ENCODE measurements around the gene C3orf85. TPM values are rescaled to one million over a fixed set of nuclear protein-coding genes. Genes with fewer than 3 reads are reported as not detected.

C3orf85 gene
- not detected for total RNA-seq

DNA sequence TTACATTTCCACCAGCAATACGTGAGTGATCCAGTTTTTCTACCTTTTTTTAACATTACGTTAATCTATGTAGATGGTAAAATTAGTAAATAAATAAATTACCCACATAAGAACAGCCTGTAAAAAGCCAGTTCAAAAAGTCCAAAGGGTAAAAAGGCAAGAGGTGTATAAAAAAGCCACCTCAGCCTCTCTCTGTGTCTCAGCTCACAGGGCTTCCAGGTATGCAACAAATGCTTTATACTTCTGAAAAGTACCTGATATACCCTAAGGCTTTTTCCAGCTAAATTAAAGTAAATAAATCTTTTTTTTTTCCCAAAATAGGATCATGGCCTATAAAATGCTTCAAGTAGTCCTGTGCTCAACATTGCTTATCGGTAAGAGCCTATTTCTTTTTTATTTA lies at the start of gene C3orf85:
Gene C3orf85 (plus strand): TSS at position 197 of the 400 bp plus-strand sequence. CDS start 129 bp downstream, at position 326.
- DNase-seq (no peak), ATAC-seq (no peak)
- CTCF ChIA-PET = no interaction called here
- Mint-ChIP-seq H3K36me3 (no peaks in the 10 kb centered on the region), H3K27ac (no peak within 1 kb of the TSS), H3K9me3 (ENCODE audit: low read depth) (no peaks in the 10 kb centered on the region), H3K27me3 (no peaks in the 10 kb centered on the region), H3K4me3 (no peak within 1 kb of the TSS), H3K4me1 (no peaks in the 10 kb centered on the region)

GRCh38 chr3:109089265-109089664 lies 47.3 kb upstream of the C3orf85 start:
- no peak overlapping the region for H3K4me3 Mint-ChIP-seq
- ATAC-seq (no peak), DNase-seq (no peak)
- H3K9me3 Mint-ChIP-seq (ENCODE audit: low read depth) = no peaks in the 10 kb centered on the region
- CTCF ChIA-PET = no interaction called here
- no peak overlapping the region for H3K27ac Mint-ChIP-seq
- no peaks in the 10 kb centered on the region for H3K36me3 Mint-ChIP-seq
- peaks cover 4% of the 10 kb centered on the region for H3K4me1 Mint-ChIP-seq
- H3K27me3 Mint-ChIP-seq = peaks cover 39% of the 10 kb centered on the region

DNA sequence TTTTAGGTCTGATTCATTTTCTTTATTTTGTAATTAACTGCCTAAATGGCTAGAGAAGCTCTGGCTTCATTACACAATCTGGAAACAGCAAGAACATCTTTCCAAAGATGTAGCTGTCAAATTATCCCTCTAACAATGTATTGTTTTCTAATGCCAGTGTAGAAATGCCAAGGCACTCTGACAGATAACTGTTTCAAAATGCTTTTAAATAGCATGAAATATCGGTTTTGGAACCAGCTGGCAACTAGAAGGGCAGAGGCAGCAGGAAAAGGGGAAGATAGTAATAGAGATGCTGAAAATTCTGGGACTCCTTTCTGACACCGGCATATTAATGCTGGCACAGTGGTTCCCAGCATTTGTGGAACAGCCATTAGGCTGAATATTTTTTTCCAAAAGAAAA lies 44.7 kb upstream of the C3orf85 start:
- ATAC-seq = no peak
- Mint-ChIP-seq H3K4me1 (peaks cover 4% of the 10 kb centered on the region), H3K9me3 (ENCODE audit: low read depth) (no peaks in the 10 kb centered on the region), H3K4me3 (no peak overlapping the region), H3K36me3 (no peaks in the 10 kb centered on the region), H3K27ac (no peak overlapping the region), H3K27me3 (peaks cover 35% of the 10 kb centered on the region)
- CTCF ChIA-PET = no interaction called here
- DNase-seq = no peak

GRCh38 chr3:109093561-109093960 lies 43.0 kb upstream of the C3orf85 start:
- CTCF ChIA-PET = interaction anchor here (1.2 to 1.4 kb wide), 2 partner anchors 11 to 70 kb away, joined by 3 read pairs; no protein-coding TSS in a partner anchor
- Mint-ChIP-seq H3K27ac (no peak overlapping the region), H3K27me3 (peaks cover 21% of the 10 kb centered on the region), H3K9me3 (ENCODE audit: low read depth) (no peaks in the 10 kb centered on the region), H3K36me3 (no peaks in the 10 kb centered on the region), H3K4me3 (no peak overlapping the region), H3K4me1 (peaks cover 4% of the 10 kb centered on the region)
- no peak for ATAC-seq
- DNase-seq = no peak

GRCh38 chr3:109095166-109095565 lies 41.4 kb upstream of the C3orf85 start:
- H3K36me3 Mint-ChIP-seq = no peaks in the 10 kb centered on the region
- H3K9me3 Mint-ChIP-seq (ENCODE audit: low read depth) = no peaks in the 10 kb centered on the region
- CTCF ChIA-PET = interaction anchor here (1.0 kb wide), 1 partner anchor 13 kb away, joined by 4 read pairs; no protein-coding TSS in a partner anchor
- no peaks in the 10 kb centered on the region for H3K4me1 Mint-ChIP-seq
- no peak overlapping the region for H3K27ac Mint-ChIP-seq
- H3K4me3 Mint-ChIP-seq = no peak overlapping the region
- no peak for DNase-seq
- no peak for ATAC-seq
- H3K27me3 Mint-ChIP-seq = peaks cover 21% of the 10 kb centered on the region

DNA sequence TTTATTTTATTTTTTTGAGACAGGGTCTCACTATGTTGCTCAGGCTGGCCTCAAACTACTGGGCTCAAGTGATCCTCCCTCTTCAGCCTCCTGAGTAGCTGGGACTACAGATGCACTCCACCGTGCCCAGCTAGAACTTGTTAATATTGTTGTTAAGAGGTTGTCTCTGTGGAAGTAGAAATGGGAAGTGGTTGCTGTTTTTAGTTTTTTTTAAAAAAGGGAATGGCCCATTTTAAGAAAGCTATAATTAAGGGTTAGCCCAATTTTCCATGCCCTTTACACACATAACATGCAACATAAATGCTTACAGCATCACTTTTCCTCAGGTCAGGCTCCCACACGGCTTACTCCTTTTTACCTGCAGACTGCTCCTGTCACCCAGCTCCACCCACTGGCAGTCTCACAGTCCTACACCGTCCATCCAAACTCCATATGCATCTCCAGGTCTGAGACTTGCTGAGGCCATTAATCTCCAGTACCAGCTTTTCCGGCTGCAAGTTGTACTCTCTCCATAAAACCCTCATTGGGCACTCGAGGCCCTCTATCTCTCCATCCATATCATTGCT lies 38.4 kb upstream of the C3orf85 start:
- ATAC-seq (no peak), DNase-seq (no peak)
- Mint-ChIP-seq H3K27ac (no peak overlapping the region), H3K36me3 (no peaks in the 10 kb centered on the region), H3K27me3 (peaks cover 24% of the 10 kb centered on the region), H3K4me3 (no peak overlapping the region), H3K4me1 (no peaks in the 10 kb centered on the region), H3K9me3 (ENCODE audit: low read depth) (no peaks in the 10 kb centered on the region)
- CTCF ChIA-PET = interaction anchor here (1.7 to 1.8 kb wide), 2 partner anchors 72 to 74 kb away, joined by 4 to 6 read pairs; no protein-coding TSS in a partner anchor

DNA sequence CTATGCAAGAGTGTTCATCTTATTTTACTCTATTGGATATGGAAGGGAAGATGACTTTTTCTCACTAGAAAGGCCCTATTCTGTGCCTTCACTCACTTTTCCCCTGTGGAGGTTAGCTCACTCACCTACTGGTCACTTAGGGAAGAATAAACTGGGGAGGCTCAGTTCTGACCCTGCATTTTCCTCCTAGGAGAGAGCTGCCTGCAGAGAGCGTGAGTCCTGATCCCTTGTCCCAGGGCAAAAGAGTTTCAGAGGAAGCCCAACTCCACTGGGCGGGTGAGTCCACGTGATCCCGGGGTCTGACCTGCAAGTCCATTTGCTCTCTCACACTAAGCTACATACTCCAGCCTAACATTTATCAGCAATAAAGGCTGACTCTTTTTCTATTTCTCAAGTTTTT lies 26.9 kb upstream of the C3orf85 start:
- H3K27ac Mint-ChIP-seq = no peak overlapping the region
- no peaks in the 10 kb centered on the region for H3K9me3 Mint-ChIP-seq (ENCODE audit: low read depth)
- no peak overlapping the region for H3K4me3 Mint-ChIP-seq
- ATAC-seq = no peak
- peaks cover 19% of the 10 kb centered on the region for H3K27me3 Mint-ChIP-seq
- no peaks in the 10 kb centered on the region for H3K4me1 Mint-ChIP-seq
- H3K36me3 Mint-ChIP-seq = no peaks in the 10 kb centered on the region
- DNase-seq = no peak
- CTCF ChIA-PET = no interaction called here

DNA sequence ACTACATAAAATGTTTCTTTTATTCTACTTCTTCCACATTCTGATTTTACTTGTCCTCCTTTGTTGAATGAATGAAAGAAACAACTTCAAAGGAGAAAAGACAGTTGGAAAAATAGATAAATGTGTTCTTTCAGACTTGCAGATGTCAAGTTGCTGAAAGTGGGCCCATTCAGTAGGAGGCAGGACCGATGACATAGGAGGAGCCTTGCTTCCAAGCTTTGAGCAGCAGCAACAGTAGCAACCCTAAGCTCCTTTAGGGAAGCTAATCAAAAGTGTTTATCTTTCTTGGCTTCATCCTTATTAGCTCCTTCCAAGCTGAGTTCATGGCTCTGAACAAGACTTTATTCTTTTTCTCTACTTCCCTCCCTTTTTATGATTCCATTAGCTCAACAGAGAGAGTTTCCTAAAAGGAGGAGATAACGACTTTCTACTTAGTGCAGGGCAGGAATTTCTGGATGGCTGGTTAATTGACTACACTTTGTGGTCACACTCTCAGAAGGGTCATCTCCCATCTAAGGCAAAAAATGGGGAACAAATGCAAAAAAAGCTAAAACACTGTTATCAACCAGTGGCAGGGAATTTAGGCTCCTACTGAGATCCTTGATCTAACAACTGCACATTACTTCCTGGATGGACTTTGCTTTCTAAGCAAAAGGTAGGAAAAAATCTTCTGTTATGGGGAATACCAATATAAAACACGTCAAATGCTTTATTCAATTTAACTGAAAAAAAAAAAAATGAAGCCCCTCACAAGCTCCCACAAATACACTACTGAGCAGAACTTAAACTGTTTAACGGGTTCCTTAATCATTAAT lies 23.4 kb upstream of the C3orf85 start:
- Mint-ChIP-seq H3K4me1 (no peaks in the 10 kb centered on the region), H3K27me3 (peaks cover 18% of the 10 kb centered on the region), H3K27ac (no peak overlapping the region), H3K9me3 (ENCODE audit: low read depth) (no peaks in the 10 kb centered on the region), H3K36me3 (no peaks in the 10 kb centered on the region), H3K4me3 (no peak overlapping the region)
- DNase-seq (no peak), ATAC-seq (no peak)
- CTCF ChIA-PET = interaction anchor here (0.7 kb wide), 1 partner anchor 1041 kb away, joined by 3 read pairs; no protein-coding TSS in a partner anchor

- ATAC-seq = no peak
- no peak overlapping the region for H3K27ac Mint-ChIP-seq
- no peaks in the 10 kb centered on the region for H3K4me1 Mint-ChIP-seq
- no peak for DNase-seq
- H3K9me3 Mint-ChIP-seq (ENCODE audit: low read depth) = no peaks in the 10 kb centered on the region
- CTCF ChIA-PET = interaction anchor here (0.5 kb wide), 1 partner anchor 158 kb away, joined by 4 read pairs; no protein-coding TSS in a partner anchor
- peaks cover 15% of the 10 kb centered on the region for H3K27me3 Mint-ChIP-seq
- H3K4me3 Mint-ChIP-seq = no peak overlapping the region
- H3K36me3 Mint-ChIP-seq = no peaks in the 10 kb centered on the region
Observed at GRCh38 chr3:109114746-109115145, 21.8 kb upstream of the C3orf85 start.

GRCh38 chr3:109115451-109115850 lies 21.1 kb upstream of the C3orf85 start:
- CTCF ChIA-PET = interaction anchor here (0.5 kb wide), 1 partner anchor 158 kb away, joined by 4 read pairs; no protein-coding TSS in a partner anchor
- H3K9me3 Mint-ChIP-seq (ENCODE audit: low read depth) = no peaks in the 10 kb centered on the region
- H3K4me1 Mint-ChIP-seq = no peaks in the 10 kb centered on the region
- no peaks in the 10 kb centered on the region for H3K36me3 Mint-ChIP-seq
- H3K27me3 Mint-ChIP-seq = peaks cover 15% of the 10 kb centered on the region
- DNase-seq = no peak
- no peak for ATAC-seq
- H3K27ac Mint-ChIP-seq = no peak overlapping the region
- no peak overlapping the region for H3K4me3 Mint-ChIP-seq

GRCh38 chr3:109116031-109116430 lies 20.5 kb upstream of the C3orf85 start:
- H3K4me3 Mint-ChIP-seq = no peak overlapping the region
- CTCF ChIA-PET = no interaction called here
- no peak for ATAC-seq
- no peaks in the 10 kb centered on the region for H3K4me1 Mint-ChIP-seq
- no peak overlapping the region for H3K27ac Mint-ChIP-seq
- H3K27me3 Mint-ChIP-seq = peaks cover 15% of the 10 kb centered on the region
- no peaks in the 10 kb centered on the region for H3K36me3 Mint-ChIP-seq
- no peaks in the 10 kb centered on the region for H3K9me3 Mint-ChIP-seq (ENCODE audit: low read depth)
- DNase-seq = no peak

DNA sequence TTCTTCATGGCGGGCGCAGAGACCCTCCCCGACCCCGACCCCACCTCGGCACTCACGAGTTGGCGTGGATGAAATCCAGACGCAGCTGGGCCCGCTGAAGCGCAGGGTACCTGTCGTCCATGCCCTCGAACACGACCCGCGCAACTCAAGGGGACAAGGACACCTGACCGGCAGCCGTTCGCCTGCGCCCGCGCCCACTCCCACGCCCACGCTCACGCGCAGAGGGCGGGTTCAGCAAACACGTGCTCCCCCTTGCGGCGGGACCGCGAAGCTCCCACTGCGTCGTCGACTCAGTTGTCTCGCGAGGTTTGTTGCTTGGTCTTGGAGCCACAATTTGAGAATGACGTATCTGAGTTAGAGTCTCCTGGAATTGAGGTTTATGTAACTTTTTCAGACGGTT lies 18.6 kb upstream of the C3orf85 start, which contains the start of gene MORC1:
Gene MORC1 (minus strand): TSS at position 196 of the 400 bp plus-strand sequence. CDS start 75 bp downstream, at position 121.
- peaks cover 12% of the 10 kb centered on the region for H3K27me3 Mint-ChIP-seq
- CTCF ChIA-PET = no interaction called here
- no peaks in the 10 kb centered on the region for H3K9me3 Mint-ChIP-seq (ENCODE audit: low read depth)
- no peak for ATAC-seq
- H3K4me3 Mint-ChIP-seq = no peak within 1 kb of the TSS
- no peaks in the 10 kb centered on the region for H3K4me1 Mint-ChIP-seq
- no peaks in the 10 kb centered on the region for H3K36me3 Mint-ChIP-seq
- DNase-seq = no peak
- no peak within 1 kb of the TSS for H3K27ac Mint-ChIP-seq

GRCh38 chr3:109118584-109118983 lies 17.9 kb upstream of the C3orf85 start:
- H3K27ac Mint-ChIP-seq = no peak overlapping the region
- peaks cover 12% of the 10 kb centered on the region for H3K27me3 Mint-ChIP-seq
- DNase-seq (no peak), ATAC-seq (no peak)
- H3K36me3 Mint-ChIP-seq = no peaks in the 10 kb centered on the region
- CTCF ChIA-PET = no interaction called here
- no peak overlapping the region for H3K4me3 Mint-ChIP-seq
- H3K9me3 Mint-ChIP-seq (ENCODE audit: low read depth) = no peaks in the 10 kb centered on the region
- no peaks in the 10 kb centered on the region for H3K4me1 Mint-ChIP-seq

DNA sequence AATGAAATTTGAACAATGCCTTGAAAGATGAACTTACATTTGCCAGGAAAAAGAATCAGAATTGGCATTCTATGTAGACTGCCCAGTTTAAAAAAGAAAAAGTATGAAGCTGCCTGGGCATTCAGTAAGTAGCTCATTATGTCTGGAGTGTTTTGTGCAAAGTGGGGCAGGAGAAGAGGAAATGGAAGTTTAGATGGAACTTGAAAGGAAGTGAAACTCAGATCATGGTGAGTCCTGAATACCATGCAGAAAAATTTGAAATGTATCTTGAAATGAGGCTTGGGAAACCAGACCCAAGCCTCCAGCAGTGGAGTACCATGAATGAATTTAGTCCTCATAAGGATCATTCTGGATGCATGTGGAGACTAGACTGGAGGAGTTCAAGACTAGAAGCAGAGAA lies 13.8 kb upstream of the C3orf85 start:
- H3K4me1 Mint-ChIP-seq = no peaks in the 10 kb centered on the region
- no peak overlapping the region for H3K4me3 Mint-ChIP-seq
- DNase-seq = no peak
- no peaks in the 10 kb centered on the region for H3K9me3 Mint-ChIP-seq (ENCODE audit: low read depth)
- no peak overlapping the region for H3K27ac Mint-ChIP-seq
- no peaks in the 10 kb centered on the region for H3K36me3 Mint-ChIP-seq
- CTCF ChIA-PET = no interaction called here
- H3K27me3 Mint-ChIP-seq = no peaks in the 10 kb centered on the region
- ATAC-seq = no peak
